Colonic mucosa (tissue), 4 donors: ENCODE data around the gene NFE2L1. TPM values are rescaled to one million over a fixed set of nuclear protein-coding genes. Genes with fewer than 3 reads are reported as not detected.

Experiments
- DNase-seq: peaks from one replicate; pipeline ENCODE4 v3.0.0-alpha.2; 2020
- H3K27ac ChIP-seq: fragments of 200-600 bp; one replicate; pipeline ENCODE4 v1.8.0; 2021
- H3K27me3 ChIP-seq: fragments of 200-600 bp; one replicate; pipeline ENCODE4 v1.8.0; 2021
- H3K36me3 ChIP-seq: fragments of 200-600 bp; one replicate; pipeline ENCODE4 v1.8.0; 2021
- H3K4me1 ChIP-seq: fragments of 200-600 bp; one replicate; pipeline ENCODE4 v1.8.0; 2021; ENCODE audit warnings: mild to moderate bottlenecking
- H3K4me3 ChIP-seq: fragments of 200-600 bp; one replicate; pipeline ENCODE4 v1.8.0; 2021
- H3K9ac ChIP-seq, 2 donors: one replicate each; pipeline ENCODE4 v1.7.0; 2013; ENCODE audit warnings: control low read depth in 2 of 2, low read depth in 2 of 2, low read length in 2 of 2
- H3K9me3 ChIP-seq: fragments of 200-600 bp; one replicate; pipeline ENCODE4 v1.8.0; 2021
- CTCF ChIP-seq: fragments of 200-600 bp; IDR thresholded peaks from one replicate; pipeline ENCODE4 v1.8.0; 2022; ENCODE audit warnings: antibody characterized with exemption, mild to moderate bottlenecking
- intact Hi-C: fragments of 100-400 bp; cut with DNase I; formaldehyde crosslinking; loops from one replicate; pipeline ENCODE4 v1.14.1; 2022
- total RNA-seq, 2 donors: library from RNA; stranded (reverse); fragmentation: NEBNext Ultra II Directional in 1 of 2; extraction: Animal tissue kit (Norgen Biotek cat#: 25700) in 1 of 2; gene quantifications; one replicate each; pipeline ENCODE4 v1.2.1, GENCODE V29; 2021
- donor health status: healthy.
- donor health status: DM: no; HTN: no; CAD: no.
- donor health status: DM: no; HTN: no; CAD: no.

NFE2L1 gene
- total RNA-seq, 2 donors from 2014 or later: 158 to 264 TPM

- peak overlapping the region; percentile 24 to 38 for H3K9ac ChIP-seq
Measured at GRCh38 chr17:48051706-48052486, 3.7 kb downstream of the NFE2L1 start.

GRCh38 chr17:48052956-48053757 lies 5.0 kb downstream of the NFE2L1 start:
- Histone ChIP-seq H3K27me3 (no peaks in the 10 kb centered on the region), H3K4me3 (no peak overlapping the region), H3K36me3 (peaks cover 5% of the 10 kb centered on the region), H3K9ac (peak overlapping the region; percentile 17 to 38), H3K4me1 (peaks cover 50% of the 10 kb centered on the region), H3K27ac (no peak overlapping the region), H3K9me3 (no peaks in the 10 kb centered on the region)
- DNase-seq: peak; percentile 48
- no peak for TF ChIP-seq CTCF
- intact Hi-C loops: no loop called here

More at GRCh38 chr17:48051706-48052486, 3.7 kb downstream of the NFE2L1 start:
- Histone ChIP-seq H3K4me1 (peaks cover 54% of the 10 kb centered on the region), H3K9me3 (no peaks in the 10 kb centered on the region), H3K27ac (peak overlapping the region; percentile 95), H3K36me3 (peaks cover 5% of the 10 kb centered on the region), H3K4me3 (no peak overlapping the region), H3K27me3 (no peaks in the 10 kb centered on the region)
- intact Hi-C loops: no loop called here
- DNase-seq: peak; percentile 42
- TF ChIP-seq CTCF: no peak

GRCh38 chr17:48053758-48054237 lies 5.6 kb downstream of the NFE2L1 start:
- Histone ChIP-seq H3K27ac (no peak overlapping the region), H3K9ac (peak overlapping the region; percentile 14 to 38), H3K9me3 (no peaks in the 10 kb centered on the region), H3K27me3 (no peaks in the 10 kb centered on the region), H3K4me1 (peaks cover 50% of the 10 kb centered on the region), H3K36me3 (peaks cover 8% of the 10 kb centered on the region), H3K4me3 (no peak overlapping the region)
- no peak for TF ChIP-seq CTCF
- intact Hi-C loops: no loop called here
- no peak for DNase-seq

- H3K27me3 ChIP-seq: no peaks in the 10 kb centered on the region
- H3K4me3 ChIP-seq: no peak overlapping the region
- DNase-seq: peak; percentile 64
- intact Hi-C loops: no loop called here
- TF ChIP-seq CTCF: no peak
- no peaks in the 10 kb centered on the region for H3K9me3 ChIP-seq
- no peak overlapping the region for H3K9ac ChIP-seq
- no peak overlapping the region for H3K27ac ChIP-seq
- peaks cover 8% of the 10 kb centered on the region for H3K36me3 ChIP-seq
- H3K4me1 ChIP-seq: peaks cover 50% of the 10 kb centered on the region
Measured at GRCh38 chr17:48054238-48055185, 6.4 kb downstream of the NFE2L1 start.
